Stimulated activated CD8-positive, alpha-beta memory T cell treated with anti-CD3 and anti-CD28 coated beads, Interleukin-4, amount 100 ng/mL, for 24 hours (primary cell): ENCODE measurements around the gene TBC1D19.
"Not testable (repeated sequence)": the region's sequence is repeated elsewhere in the genome, so short reads cannot be mapped to it uniquely, and the experiment has no call there.

Source experiments
- DNase-seq: peaks from one replicate; pipeline ENCODE4 v3.0.0-alpha.2; 2020; ENCODE audit warnings: low read depth

TBC1D19 gene

DNA sequence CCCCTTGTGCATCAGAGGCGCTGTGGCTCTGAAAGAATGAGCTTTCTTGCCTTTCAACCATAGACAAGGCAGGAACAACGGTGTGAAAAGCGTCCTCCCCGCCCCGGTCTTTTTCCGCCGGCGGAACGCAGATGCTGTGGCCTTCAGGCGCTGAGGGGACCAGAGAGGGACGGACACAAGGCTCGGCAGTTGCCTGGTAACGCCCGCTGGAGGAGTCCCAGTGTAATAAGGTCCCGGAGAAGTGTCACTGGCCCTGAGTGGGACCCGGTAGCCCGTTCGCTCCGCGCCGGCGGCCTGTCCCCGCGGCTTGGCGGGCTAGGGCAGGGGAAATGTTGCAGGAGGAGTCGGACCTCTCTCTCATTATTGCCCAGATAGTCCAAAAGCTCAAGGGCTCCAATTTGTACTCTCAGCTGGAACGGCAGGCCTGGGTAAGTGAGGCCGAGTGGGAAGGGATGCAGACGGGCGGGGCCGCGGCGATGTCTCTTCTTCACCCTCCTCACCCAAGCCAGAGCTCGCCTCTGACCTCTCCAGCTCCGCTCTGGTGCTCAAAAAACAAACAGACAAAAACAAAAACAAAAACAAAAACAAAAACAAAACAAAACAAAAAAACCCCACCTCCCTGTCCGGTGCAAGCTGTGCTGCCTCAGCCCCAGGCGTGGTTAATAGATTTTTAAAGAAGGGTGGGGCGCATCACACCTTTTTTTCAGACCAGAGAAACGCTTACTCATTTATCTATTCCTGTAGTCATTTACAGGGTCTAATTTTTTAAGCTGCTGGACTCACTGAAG lies at the start of gene TBC1D19:
TSS of gene TBC1D19 (plus strand) at position 220 of the 788 bp plus-strand sequence. CDS start at position 330, 110 bp downstream.
- peak; percentile 79 for DNase-seq

GRCh38 chr4:26542991-26543390 lies 40.9 kb upstream of the TBC1D19 start:
- DNase-seq = no peak

DNA sequence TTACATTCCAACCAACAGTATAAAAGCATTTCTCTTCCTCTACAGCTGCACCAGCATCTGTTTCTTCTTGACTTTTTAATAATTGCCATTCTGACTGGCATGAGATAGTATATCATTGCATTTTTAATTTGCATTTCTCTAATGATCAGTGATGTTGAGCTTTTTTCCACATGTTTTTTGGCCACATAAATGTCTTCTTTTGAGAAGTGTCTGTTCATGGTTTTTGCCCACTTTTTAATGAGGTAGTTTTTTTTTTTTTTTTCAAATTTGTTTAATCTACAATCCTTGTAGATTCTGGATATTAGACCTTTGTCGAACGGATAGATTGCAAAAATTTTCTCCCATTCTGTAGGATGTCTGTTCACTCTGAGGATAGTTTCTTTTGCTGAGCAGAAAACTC lies 39.5 kb upstream of the TBC1D19 start:
- no peak for DNase-seq

GRCh38 chr4:26548379-26548778 lies 35.5 kb upstream of the TBC1D19 start:
- DNase-seq = not testable (repeated sequence)

GRCh38 chr4:26557164-26557563 lies 26.7 kb upstream of the TBC1D19 start:
- DNase-seq = no peak

- DNase-seq = no peak
Measured at GRCh38 chr4:26558166-26558895, 25.6 kb upstream of the TBC1D19 start.

DNA sequence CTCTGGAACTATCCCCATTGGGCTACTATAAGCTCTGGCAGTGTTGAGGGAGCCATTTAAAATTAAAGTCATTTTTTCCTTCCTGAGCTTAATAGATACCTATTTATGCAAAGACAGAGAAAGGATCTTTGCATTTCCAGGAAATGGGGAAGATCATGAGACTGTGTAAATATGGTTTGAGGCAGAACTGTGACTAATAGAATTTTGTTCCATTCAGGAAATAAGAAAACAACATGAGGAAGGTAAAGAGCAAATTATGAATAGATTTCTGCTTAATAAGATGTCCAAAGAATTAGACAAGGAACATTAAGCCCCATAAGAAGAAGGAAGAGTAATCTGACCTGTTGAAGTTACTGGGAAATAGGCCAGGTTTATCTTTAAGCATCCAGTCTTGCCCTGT lies 17.8 kb upstream of the TBC1D19 start:
- DNase-seq = no peak

- no peak for DNase-seq
Measured at GRCh38 chr4:26568446-26568994, 15.4 kb upstream of the TBC1D19 start.

DNA sequence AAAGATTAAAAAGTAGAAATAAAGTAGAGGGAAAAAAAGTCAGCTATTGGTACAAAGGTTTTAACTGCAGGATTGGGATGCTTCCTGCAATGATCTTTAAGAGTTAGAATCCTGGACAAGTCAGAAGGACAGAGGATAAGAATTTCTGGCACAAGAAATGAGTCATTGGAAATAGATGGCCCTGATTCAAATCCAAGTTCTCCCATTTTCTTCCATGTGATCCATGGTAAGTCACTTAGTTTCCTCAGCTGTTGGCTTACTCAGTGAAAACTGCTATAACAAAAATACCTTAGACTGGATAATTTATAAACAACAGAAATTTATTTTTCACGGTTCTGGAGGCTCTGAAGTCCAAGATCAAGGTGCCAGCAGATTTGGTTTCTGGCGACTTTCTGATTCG lies 13.3 kb upstream of the TBC1D19 start:
- no peak for DNase-seq

- DNase-seq = no peak
Measured at GRCh38 chr4:26573389-26573794, 10.5 kb upstream of the TBC1D19 start.

- no peak for DNase-seq
Measured at GRCh38 chr4:26574563-26574962, 9.3 kb upstream of the TBC1D19 start.

DNA sequence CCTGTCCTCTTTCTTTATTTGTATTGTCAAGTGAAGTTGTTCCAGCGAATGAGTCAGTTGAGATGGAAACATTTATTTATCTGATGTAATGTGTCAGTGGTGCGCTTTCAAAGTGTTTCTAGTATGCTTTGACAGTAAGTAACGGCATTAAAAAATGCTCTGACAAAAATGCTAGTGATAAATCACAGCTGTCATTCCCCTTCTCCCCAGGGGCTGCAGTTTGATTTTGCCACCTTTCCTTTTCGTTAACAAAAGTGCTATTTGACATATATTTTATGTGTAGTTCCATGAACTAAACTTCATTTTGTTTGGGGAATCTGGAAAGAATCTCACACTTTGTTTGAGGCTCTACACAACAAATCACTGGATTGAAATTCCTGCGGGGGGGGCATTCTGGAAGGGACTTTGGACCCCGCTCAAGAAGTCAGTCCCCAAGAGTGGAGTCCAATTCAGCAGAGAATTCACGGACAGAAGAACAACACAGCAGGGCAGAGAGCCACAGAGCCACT lies 7.6 kb upstream of the TBC1D19 start:
- no peak for DNase-seq

GRCh38 chr4:26577066-26577465 lies 6.8 kb upstream of the TBC1D19 start:
- no peak for DNase-seq

GRCh38 chr4:26579169-26579568 lies 4.7 kb upstream of the TBC1D19 start:
- no peak for DNase-seq

DNA sequence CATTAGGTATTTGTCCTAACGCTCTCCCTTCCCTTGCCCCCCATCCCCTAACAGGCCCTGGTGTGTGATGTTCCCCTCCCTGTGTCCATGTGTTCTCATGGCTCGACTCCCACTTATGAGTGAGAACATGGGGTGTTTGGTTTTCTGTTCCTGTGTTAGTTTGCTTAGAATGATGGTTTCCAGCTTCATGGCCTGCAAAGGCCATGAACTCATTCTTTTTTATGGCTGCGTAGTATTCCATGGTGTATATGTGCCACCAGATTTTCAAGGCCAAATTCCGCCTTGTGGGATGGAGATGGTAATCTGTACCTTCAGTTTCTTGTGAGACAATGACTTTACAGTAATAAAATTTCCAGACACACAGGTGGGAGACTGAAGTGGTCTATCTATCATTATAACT lies 2.5 kb upstream of the TBC1D19 start:
- not testable (repeated sequence) for DNase-seq

DNA sequence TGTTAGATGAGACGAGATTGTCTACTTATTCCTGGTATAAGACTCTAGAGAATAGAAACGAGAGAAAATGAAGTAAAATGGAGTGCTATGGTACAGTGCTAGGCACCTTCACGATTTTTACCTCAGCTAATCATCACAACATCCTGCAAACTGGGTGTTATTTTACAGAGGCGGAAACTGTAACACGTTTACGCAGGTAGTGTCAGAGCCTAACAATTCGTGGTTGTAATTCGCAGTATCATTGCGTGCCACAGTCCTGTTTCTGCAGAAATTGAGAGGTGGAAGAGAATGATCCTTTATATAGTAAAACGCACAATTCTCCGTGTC lies 383 bp upstream of the TBC1D19 start:
- no peak for DNase-seq

DNA sequence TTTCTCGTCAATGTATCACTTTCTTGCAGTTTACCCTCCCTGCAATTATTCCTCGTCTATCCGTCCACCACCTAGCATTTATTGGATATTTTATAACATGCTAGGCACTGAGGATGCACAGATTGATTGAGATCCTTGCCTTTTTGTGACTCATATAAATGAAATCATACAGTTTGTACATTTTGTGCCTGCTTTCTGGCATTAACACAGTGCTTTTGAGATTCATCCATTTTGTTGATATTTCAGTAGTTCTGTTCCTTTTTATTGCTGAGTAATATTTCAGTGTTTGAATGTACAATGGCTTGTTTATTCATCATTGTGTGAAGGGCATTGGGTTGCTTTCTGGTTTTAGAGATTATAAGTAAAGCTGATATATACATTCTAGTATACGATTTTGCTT lies 841 bp downstream of the TBC1D19 start:
- DNase-seq = no peak

DNA sequence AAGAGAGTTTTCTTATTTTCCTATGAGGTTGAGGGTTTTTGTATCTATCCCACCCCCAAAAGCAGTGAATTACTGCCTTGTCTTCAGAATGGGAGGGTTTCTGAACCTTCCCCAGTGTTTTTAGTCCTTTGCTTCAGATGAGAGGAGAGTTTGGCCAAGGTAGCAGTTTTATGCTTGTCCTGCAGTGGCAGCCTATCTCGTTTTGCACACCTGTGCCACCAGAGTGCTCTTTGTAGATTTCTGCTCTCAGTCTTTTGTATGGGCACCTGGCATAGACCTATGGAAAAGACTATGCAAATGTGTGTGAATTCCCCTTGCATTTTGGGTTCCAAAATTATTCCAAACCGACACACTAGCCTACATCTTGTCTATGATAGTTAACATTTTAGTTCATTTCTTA lies 5.8 kb downstream of the TBC1D19 start:
- DNase-seq = no peak

DNA sequence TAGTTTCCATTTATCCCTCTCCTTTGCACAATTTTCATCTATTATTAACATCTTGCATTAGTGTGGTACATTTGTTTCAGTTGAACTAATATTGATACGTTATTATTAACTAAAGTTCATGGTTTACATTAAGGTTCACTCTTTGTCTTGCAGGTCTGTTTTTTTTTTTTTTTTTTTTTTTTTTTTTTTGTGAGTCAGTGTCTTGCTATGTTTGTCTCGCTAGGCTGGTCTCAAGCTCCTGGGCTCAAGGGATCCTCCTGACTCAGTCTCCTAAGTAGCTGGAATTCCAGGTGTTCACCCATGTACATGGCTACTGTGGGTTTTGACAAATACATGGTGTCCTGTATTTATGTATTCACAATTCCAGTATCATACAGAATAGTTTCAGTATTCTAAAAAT lies 6.8 kb downstream of the TBC1D19 start:
- no peak for DNase-seq

DNA sequence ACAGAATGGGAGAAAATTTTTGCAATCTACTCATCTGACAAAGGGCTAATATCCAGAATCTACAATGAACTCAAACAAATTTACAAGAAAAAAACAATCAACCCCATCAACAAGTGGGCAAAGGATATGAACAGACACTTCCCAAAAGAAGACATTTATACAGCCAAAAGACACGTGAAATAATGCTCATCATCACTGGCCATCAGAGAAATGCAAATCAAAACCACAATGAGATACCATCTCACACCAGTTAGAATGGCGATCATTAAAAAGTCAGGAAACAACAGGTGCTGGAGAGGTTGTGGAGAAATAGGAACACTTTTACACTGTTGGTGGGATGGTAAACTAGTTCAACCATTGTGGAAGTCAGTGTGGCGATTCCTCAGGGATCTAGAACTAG lies 9.7 kb downstream of the TBC1D19 start:
- DNase-seq = not testable (repeated sequence)

- no peak for DNase-seq
Measured at GRCh38 chr4:26594371-26594770, 10.5 kb downstream of the TBC1D19 start.

- no peak for DNase-seq
Measured at GRCh38 chr4:26594778-26595177, 10.9 kb downstream of the TBC1D19 start.

GRCh38 chr4:26596843-26597242 lies 13.0 kb downstream of the TBC1D19 start:
- no peak for DNase-seq
